ENCODE data around the gene LNX1.

DNA sequence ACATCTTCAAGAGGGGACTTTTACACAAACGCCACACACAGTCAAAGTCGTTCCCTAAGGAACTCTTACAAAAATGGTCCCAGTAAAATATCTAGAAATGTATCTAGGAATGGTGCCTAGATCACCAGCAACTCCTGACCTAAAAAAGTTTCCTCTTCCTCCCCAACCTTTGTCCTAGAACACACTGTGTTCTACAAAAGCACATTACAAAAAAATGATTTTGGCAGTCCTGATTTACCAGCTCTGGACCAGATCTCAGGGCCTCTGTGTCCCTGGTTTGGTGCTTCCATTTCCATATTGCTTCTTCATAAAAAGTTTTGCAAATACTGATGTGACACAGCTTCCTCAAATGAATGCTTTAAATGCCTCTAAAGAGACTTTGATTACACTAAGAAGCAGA, 55.0 kb downstream of the LNX1 start:
- no peak for TF ChIP-seq POLR2A (IDR thresholded peaks at IDR 0.05)
- TF ChIP-seq, protein P1, sequence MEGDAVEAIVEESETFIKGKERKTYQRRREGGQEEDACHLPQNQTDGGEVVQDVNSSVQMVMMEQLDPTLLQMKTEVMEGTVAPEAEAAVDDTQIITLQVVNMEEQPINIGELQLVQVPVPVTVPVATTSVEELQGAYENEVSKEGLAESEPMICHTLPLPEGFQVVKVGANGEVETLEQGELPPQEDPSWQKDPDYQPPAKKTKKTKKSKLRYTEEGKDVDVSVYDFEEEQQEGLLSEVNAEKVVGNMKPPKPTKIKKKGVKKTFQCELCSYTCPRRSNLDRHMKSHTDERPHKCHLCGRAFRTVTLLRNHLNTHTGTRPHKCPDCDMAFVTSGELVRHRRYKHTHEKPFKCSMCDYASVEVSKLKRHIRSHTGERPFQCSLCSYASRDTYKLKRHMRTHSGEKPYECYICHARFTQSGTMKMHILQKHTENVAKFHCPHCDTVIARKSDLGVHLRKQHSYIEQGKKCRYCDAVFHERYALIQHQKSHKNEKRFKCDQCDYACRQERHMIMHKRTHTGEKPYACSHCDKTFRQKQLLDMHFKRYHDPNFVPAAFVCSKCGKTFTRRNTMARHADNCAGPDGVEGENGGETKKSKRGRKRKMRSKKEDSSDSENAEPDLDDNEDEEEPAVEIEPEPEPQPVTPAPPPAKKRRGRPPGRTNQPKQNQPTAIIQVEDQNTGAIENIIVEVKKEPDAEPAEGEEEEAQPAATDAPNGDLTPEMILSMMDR (IDR thresholded peaks at IDR 0.05), result no peak
